ENCODE results near the gene AGTR1. TPM values are rescaled to one million over a fixed set of nuclear protein-coding genes. Genes with fewer than 3 reads are reported as not detected.

Gene AGTR1
- total RNA-seq = 5.6 and 7.1 TPM in 2 replicates
- 2.1 TPM for polyA plus RNA-seq (2012)

DNA sequence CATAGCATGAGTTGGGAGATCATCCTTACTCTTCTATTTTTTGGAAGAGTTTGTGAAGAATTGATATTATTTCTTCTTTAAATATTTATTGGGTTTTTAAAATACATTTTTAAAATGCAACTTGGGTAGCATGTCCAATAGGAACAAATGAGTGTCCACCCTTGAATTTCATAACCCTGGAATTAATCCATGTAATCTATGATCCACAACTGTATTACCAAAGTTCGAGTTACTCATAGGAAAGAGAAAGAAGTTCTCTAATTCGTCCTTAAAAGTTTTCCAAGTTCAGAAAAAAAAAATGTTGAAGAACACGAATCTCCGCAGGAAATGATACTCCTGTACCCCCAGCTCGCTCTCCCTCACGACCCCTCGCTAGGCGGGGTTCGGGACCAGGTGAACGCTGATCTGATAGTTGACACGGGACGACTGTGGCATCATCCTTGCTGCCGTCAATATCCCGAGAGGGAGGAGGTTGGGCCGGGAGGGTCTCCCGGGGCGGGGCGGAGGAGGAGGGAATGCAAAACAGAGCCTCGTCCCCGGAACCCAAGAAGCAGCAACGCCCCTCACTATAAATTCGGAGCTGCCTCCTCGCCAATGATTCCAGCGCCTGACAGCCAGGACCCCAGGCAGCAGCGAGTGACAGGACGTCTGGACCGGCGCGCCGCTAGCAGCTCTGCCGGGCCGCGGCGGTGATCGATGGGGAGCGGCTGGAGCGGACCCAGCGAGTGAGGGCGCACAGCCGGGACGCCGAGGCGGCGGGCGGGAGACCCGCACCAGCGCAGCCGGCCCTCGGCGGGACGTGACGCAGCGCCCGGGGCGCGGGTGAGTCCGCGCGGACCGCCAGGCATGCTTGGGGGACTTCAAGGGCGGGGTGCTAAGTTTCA is at the start of gene AGTR1:
Gene AGTR1 (plus strand): TSS at position 598 of the 884 bp plus-strand sequence. CDS start 43,133 bp downstream, outside the sequence.
- peak; percentile 78 for DNase-seq (ENCODE audit: low read depth)

DNA sequence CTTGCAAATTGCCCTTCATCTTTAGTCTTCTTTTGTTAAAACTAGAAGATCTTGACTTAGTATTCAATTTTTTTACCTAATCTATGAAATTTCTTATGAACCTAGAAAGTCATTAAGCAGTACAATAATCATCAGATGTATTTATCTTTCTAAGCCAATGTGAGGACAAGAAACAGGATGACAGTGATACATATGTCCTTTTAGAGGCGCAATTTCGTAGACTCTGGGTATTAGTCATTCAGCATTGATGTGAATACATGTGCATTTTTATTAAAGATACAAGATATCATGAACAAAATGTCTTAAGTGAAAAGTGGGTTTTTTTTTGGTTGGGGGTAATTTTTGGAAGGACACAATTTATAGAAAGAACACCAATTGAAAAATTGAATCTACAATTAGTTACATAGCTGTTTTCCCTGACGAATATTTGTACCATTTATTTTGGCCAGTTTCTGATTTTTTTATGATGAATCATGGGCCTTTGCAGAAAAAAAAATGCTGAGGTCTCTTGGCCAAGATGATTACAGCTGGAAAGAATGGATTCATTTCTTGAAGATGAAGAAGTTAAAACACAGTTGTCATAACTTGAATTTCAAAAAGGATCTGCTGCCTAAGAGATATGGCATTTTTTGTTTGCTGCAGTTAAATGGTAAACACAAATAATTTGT is 48.9 kb upstream of the AGTR1 start:
- DNase-seq (ENCODE audit: low read depth) = peak; percentile 61

GRCh38 chr3:148651549-148651948 is 46.2 kb upstream of the AGTR1 start:
- no peak for DNase-seq (ENCODE audit: low read depth)

- DNase-seq (ENCODE audit: low read depth) = no peak
These were observed 43.3 kb upstream of the AGTR1 start for GRCh38 chr3:148654433-148654832.

DNA sequence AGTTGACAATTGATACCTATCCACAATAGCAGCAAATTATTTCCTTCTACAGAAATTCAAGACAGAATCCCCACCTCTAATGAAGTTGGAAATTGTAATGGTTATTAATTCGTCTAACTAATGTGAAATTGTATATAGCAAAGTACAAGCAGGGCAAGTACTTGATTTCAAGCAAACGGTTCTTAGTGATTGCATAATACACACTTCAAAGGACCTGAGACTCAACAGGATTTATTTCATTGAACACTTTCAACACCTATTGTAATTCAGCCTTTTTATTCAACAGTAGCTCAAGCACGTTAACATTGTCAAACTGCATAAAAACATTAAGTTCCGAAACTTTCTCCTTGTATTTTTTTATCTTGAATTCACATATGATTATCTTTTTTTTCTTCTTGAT is 40.2 kb upstream of the AGTR1 start:
- no peak for DNase-seq (ENCODE audit: low read depth)

GRCh38 chr3:148659512-148659911 is 38.2 kb upstream of the AGTR1 start:
- DNase-seq (ENCODE audit: low read depth) = no peak

DNA sequence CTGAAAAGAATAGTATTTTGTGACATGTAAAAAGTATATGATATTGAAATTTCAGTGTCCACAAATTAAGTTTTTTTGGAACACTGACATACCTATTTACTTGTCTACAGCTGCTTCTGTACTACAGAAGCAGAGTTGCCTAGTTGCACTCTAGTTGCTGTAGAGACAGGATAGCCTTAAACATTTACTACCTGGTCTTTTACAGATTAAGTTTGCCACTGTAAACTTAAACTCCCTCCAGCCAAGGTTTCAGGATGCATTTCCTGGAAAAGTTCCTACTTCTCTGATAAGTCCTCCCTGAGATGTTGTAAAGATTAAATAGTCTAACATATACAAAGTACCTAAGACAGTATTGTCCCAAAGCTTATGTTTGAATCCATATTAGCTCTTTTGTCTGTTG is 17.4 kb upstream of the AGTR1 start:
- no peak for DNase-seq (ENCODE audit: low read depth)

- no peak for DNase-seq (ENCODE audit: low read depth)
These were observed 16.6 kb upstream of the AGTR1 start for GRCh38 chr3:148681080-148681479.

- DNase-seq (ENCODE audit: low read depth) = no peak
These were observed 14.7 kb upstream of the AGTR1 start for GRCh38 chr3:148682997-148683396.

DNA sequence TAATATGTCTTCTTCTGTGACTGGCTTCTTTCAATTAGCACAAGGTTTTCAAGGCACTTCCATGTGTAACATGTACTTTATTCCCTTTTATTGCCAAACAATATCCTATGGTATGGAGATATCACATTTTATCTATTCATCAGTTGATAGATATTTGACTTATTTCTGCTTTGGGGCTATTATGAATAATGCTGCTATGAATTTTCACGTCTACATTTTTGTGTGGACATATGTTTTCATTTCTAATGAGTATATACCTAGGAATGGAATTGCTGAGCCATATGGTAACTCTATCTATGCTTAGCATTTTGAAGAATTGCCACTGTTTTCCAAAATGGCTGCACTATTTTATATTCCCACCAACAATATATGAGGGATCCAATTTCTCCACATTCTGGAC is 3.6 kb upstream of the AGTR1 start:
- DNase-seq (ENCODE audit: low read depth) = no peak

DNA sequence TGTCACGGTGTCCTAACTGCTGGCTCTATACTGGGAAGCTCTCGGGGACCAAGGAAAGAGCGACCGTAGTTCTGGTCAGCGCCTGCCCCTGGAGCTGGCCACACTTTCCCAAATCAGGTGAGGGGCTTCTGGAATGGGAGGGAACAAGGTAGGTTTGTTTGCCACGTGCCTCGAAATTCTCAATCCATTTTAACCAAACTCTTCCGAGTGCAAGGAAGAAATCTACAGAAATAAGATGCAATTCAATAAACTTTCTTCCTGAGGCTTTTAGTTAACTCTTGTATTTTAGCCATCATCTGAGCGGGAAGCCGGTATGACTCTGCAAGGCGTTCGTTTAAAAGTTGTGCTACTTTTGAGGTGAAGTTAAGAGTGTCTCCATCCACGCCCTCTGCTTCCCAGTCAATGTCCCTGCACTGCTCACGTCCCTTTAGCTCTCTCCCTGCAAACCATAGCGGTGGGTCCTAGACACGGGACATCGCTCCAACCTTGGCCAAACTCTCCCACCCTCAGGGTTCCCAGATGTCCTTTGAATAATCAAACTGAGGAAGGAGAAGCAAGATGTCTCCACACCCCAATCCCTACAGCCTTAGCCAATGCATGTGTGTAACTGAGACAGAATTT is 597 bp downstream of the AGTR1 start:
- DNase-seq (ENCODE audit: low read depth) = no peak

DNA sequence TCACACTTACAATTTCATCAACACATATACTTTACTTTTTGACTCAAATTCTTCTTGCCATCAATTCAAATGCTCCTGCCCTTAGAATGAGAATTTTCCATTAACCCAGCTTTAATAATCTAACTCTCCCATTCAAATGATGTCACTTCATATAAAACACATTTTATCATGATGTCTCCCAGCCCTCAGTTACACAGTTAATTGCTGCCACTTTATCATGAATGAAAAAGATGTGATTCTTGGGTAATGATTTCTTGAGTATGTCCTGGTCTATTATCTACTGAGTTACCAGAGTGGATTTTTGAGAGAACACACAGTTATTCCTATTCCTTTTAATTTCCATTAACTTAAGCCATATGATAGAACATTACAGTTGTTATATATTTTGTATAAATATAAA is 7.6 kb downstream of the AGTR1 start:
- no peak for DNase-seq (ENCODE audit: low read depth)

GRCh38 chr3:148707601-148708380 is 10.1 kb downstream of the AGTR1 start:
- DNase-seq (ENCODE audit: low read depth) = no peak

- no peak for DNase-seq (ENCODE audit: low read depth)
These were observed 10.7 kb downstream of the AGTR1 start for GRCh38 chr3:148708409-148708808.

DNA sequence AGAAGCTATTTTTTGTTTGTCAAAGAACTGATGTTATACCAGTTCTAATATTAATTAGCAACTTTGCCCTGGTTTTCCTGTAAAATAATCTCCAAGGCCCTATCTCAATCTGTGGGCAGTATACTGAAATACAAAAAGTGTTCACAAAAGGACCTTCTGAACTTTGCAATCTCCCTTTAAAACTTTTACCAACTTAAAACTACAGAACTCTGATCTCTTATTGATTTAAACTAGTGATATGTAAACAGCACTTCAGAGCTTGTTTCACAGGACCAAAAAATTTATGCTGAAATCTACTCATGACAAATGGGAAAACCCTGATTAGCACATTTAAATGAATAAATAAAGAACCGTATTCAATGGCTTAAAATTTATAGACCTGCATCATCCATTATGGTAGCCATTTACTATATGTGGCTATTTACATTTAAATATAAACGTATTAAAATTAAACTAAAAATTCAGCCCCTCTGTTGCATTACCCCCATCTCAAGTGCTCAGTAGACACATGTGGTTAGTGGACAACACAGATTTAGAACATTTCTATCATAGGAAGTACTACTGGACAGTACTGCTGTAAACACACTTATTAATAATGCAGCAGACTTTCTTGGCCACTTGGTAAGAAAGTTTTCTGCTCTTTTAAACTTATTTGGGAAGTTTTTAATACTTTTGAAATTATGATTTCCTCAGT is 12.0 kb downstream of the AGTR1 start:
- DNase-seq (ENCODE audit: low read depth) = no peak

GRCh38 chr3:148710665-148711064 is 13.0 kb downstream of the AGTR1 start:
- no peak for DNase-seq (ENCODE audit: low read depth)

DNA sequence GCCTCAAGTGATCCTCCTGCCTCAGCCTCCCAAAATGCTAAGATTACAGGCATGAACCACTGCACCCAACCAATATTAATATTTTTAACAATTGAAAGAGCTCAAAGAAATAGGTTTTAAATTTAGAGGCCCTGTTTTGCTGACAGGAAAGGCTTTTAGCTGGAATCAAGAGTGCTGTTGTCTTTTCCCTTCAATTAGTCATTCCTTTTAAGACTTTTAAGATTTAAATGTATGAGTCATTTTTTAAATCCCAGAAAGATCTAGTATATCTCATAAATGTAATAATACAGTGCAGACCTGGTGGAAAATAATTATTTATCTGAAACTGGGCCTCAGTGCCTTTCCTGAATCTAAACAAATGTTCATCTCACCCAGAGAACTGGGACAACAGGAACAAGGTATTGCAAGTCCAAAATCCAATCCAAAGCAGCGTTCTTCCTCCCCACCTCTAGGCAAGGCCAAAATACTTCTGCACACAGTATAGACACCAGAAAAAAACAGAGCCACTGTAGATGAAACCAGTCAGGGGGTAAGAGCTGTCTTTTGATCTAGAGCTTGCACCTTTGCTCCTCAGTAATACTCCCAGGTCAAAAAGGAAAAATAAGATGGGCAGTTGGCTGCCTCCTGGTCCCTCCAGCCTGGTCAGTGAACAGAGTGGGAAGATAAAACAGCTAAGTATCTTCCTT is 14.4 kb downstream of the AGTR1 start:
- no peak for DNase-seq (ENCODE audit: low read depth)

DNA sequence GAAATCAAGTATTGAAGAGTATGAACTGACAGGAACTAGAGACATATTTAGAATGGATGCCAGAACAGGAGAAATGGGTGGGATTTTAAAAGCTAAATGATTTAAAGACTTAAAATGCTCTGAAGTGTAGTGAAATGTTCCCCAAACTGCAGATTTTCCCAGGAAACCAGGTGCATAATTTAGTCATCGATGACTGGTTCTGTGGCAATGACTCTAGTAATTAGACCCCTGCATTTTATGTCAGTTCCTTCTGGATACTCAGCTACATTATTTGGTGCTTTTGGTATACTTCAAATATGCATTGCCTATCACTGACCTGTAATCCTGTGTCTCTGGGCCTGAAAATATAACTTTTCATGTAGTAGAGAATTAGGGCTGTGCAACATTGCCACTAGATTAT is 16.8 kb downstream of the AGTR1 start:
- DNase-seq (ENCODE audit: low read depth) = no peak

GRCh38 chr3:148716657-148717056 is 19.0 kb downstream of the AGTR1 start:
- DNase-seq (ENCODE audit: low read depth) = no peak

DNA sequence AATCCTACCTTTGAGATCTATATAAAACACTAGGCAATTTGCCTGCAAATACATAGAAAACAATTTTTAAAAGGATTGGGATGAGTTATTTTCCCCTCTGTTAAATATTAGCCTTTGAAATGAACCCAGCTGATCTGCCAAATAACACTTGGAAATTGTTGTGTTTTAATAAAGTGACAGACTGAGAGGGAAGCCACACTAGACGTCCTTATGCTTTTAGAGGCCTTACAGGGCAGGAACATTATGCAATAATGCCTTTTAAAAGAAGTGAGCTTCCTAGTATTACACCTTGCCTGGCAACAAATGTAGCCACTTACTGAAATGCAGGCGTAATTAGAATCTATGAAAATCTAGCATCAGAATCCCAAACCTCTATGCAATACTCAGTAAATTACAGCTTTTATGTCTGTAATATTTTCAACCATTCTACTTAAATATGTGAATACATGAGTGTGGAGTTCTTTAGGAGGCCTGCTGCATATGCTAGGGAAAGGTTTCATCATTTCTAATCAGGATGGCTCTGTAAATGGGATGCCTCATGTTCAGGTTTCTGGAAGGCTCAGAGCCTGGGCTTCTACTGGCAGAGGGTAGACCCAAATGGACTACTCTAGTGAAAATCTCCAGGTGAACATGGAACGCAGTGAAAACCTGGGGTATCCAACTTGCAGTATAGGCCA is 20.3 kb downstream of the AGTR1 start:
- DNase-seq (ENCODE audit: low read depth) = no peak
